ENCODE results near the gene BRICD5. TPM values are rescaled to one million over a fixed set of nuclear protein-coding genes. Genes with fewer than 3 reads are reported as not detected.

Gene BRICD5
- total and polyA plus RNA-seq, 3 donors from 2014 or later, result 25.1 to 66.5 (median 37.8) TPM

DNA sequence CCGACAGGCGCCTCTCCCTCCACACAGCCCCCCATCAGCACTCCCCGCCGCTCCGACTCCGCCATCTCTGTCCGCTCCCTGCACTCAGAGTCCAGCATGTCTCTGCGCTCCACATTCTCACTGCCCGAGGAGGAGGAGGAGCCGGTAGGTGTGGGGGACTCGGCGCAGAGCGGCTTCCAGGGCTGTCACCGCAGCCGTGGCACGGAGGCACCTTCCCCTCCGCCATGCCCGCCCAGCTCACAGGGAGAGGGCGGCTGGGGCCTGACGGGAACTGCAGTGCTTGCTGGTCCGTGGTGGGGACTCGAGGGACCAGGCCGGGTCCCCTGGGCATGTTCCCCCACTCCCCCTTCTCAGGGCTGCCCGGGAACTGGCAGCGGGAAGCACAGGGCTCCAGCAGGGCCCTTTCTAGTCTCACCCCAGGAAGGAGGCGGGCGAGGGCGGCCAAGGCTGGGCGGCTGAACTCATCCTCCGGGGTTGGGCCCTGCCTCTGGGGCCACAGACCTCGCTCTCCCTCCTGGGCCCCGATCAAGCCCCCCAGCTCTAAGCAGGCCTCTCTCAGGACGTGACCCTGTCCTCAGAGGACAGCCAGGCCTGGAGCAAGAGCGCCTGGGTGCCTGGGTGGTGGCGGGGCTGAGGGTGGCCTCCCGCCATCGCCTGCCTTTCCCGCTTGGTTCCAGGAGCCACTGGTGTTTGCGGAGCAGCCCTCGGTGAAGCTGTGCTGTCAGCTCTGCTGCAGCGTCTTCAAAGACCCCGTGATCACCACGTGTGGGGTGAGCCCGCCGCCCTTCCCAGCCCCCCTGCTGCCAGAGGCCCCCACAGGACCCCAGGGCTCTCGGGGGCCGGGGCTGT, 39.9 kb downstream of the BRICD5 start:
- WGBS, 2 donors, result 87 to 91% methylated on average over 7 to 43 of the region's 47 CpGs
- H3K36me3 ChIP-seq (ENCODE audit: low read depth, missing control alignments), result no peaks in the 10 kb centered on the region
- TF ChIP-seq, protein P1, sequence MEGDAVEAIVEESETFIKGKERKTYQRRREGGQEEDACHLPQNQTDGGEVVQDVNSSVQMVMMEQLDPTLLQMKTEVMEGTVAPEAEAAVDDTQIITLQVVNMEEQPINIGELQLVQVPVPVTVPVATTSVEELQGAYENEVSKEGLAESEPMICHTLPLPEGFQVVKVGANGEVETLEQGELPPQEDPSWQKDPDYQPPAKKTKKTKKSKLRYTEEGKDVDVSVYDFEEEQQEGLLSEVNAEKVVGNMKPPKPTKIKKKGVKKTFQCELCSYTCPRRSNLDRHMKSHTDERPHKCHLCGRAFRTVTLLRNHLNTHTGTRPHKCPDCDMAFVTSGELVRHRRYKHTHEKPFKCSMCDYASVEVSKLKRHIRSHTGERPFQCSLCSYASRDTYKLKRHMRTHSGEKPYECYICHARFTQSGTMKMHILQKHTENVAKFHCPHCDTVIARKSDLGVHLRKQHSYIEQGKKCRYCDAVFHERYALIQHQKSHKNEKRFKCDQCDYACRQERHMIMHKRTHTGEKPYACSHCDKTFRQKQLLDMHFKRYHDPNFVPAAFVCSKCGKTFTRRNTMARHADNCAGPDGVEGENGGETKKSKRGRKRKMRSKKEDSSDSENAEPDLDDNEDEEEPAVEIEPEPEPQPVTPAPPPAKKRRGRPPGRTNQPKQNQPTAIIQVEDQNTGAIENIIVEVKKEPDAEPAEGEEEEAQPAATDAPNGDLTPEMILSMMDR (IDR thresholded peaks at IDR 0.05), result no peak
- no peak overlapping the region for H3K27ac ChIP-seq
- no peak for DNase-seq
- no peak overlapping the region for H3K4me3 ChIP-seq
- H3K4me1 ChIP-seq, result no peaks in the 10 kb centered on the region
- H3K9me3 ChIP-seq, result no peaks in the 10 kb centered on the region
- no peaks in the 10 kb centered on the region for H3K27me3 ChIP-seq
- intact Hi-C loops (cut with DNase I; ENCODE audit: low total_unique reads), result no loop called here

DNA sequence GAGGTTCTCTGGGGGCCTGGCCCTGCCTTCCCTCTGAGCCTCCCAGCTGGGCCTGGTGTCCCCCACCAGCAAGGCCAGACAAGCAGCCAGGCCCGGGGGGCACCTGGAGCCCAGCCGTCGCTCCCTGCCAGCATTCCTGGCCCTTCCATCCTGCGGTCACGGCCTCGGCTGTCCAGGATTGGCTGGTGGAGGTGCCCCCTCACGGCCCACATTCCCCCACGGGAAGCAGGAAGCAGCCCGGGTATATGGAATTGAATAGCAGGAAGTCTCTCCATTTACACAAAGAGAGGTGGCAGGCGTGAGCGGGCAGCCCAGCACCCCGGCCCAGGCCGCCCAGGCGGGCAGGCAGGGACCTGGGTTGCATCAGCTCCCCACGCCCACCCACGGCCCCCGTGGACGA, 40.6 kb downstream of the BRICD5 start:
- no peaks in the 10 kb centered on the region for H3K36me3 ChIP-seq (ENCODE audit: low read depth, missing control alignments)
- H3K4me1 ChIP-seq, result no peaks in the 10 kb centered on the region
- intact Hi-C loops (cut with DNase I; ENCODE audit: low total_unique reads), result no loop called here
- H3K9me3 ChIP-seq, result no peaks in the 10 kb centered on the region
- H3K4me3 ChIP-seq, result no peak overlapping the region
- H3K27ac ChIP-seq, result peak overlapping the region; percentile 39 to 41
- H3K27me3 ChIP-seq, result no peaks in the 10 kb centered on the region
- no peak for DNase-seq
- WGBS, 2 donors, result 91% methylated on average over 14 of the region's 18 CpGs; no CpG with 5 or more reads in 1 of the 2 donors
- no peak for TF ChIP-seq POLR2A (IDR thresholded peaks at IDR 0.05)
- TF ChIP-seq, protein P1 (IDR thresholded peaks at IDR 0.05), result no peak

DNA sequence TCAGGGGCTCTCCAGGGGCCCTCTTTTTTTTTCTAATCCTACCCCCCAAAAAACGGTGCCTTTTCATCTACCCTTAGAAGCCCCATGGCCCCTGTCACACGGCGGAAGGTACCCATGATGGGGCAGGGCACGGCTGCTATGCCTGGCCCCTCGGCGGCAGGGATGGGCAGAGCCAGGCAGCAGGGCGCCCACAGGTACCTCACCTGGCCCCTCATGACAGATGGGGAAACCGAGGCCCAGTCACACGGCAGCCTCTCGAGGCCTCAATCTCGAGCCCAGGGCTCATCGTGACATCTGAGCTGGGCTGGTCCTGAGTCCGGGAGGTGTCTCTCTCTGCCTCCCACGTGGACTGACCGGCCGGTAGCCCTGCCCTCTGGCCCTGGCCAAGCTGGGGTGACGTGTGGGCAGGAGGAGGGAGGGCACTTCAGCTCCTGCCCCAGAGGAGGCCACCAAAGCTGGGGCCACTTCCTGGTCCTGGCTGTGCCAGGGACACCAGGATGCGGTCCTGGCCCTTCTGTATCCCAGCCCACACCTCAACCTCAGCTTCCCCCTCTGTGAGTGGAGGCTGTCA, 43.5 kb downstream of the BRICD5 start:
- Histone ChIP-seq H3K27ac (no peak overlapping the region), H3K4me3 (no peak overlapping the region), H3K27me3 (no peaks in the 10 kb centered on the region), H3K9me3 (no peaks in the 10 kb centered on the region), H3K4me1 (no peaks in the 10 kb centered on the region), H3K36me3 (ENCODE audit: low read depth, missing control alignments) (no peaks in the 10 kb centered on the region)
- intact Hi-C loops (cut with DNase I; ENCODE audit: low total_unique reads), result no loop called here
- TF ChIP-seq, protein P1 (IDR thresholded peaks at IDR 0.05), result no peak
- no peak for TF ChIP-seq POLR2A (IDR thresholded peaks at IDR 0.05)
- DNase-seq, result no peak
- 86 to 92% methylated on average over 13 to 18 of the region's 18 CpGs for WGBS, 2 donors

DNA sequence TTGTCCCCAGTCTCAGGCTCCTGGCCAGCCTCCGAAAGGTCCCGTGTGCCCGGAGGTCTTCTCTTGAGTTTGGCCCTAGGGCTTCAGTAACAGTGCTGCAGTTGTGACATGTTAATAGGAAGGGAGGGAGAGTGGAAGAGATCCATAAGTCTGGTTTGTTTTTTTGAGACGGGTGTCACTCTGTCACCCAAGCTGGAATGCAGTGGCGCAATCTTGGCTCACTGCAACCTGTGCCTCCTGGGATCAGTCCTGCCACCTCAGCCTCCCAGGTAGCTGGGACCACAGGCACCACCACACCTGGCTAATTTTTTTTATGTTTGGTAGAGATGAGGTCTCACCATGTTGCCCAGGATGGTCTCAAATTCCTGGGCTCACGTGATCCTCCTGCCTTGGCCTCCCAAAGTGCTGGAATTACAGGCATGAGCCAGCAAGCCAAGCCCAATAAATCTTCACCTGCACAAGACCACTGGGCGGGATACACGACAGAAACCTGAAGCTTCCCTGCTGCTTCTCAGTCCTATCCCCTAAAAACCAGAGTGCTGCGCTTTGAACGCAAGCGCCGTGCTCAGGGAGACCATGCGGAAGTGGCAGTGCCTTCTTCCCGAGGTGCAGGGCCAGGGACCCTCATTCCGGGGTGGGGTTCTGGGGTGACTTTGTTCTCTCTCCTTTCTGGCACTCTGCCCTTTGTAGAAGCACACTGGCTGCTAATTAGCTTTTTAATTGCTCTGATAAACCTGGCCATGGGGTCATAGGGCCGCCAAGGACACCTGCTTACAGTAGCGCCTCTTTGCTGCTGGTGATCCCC, 44.2 kb downstream of the BRICD5 start:
- WGBS, 2 donors, result 89 to 94% methylated on average over 12 to 17 of the region's 17 CpGs
- intact Hi-C loops (cut with DNase I; ENCODE audit: low total_unique reads), result no loop called here
- TF ChIP-seq, protein P1 (IDR thresholded peaks at IDR 0.05), result no peak
- no peak for TF ChIP-seq POLR2A (IDR thresholded peaks at IDR 0.05)
- peaks cover under 1% of the 10 kb centered on the region for H3K4me1 ChIP-seq
- no peaks in the 10 kb centered on the region for H3K36me3 ChIP-seq (ENCODE audit: low read depth, missing control alignments)
- H3K4me3 ChIP-seq, result no peak overlapping the region
- H3K9me3 ChIP-seq, result no peaks in the 10 kb centered on the region
- H3K27me3 ChIP-seq, result no peaks in the 10 kb centered on the region
- DNase-seq, result no peak
- H3K27ac ChIP-seq, result no peak overlapping the region

All from testis (tissue), 3 donors.